ENCODE results near the gene FAF1.
"Not testable (repeated sequence)": the region's sequence is repeated elsewhere in the genome, so short reads cannot be mapped to it uniquely, and the experiment has no call there.

Gene FAF1

DNA sequence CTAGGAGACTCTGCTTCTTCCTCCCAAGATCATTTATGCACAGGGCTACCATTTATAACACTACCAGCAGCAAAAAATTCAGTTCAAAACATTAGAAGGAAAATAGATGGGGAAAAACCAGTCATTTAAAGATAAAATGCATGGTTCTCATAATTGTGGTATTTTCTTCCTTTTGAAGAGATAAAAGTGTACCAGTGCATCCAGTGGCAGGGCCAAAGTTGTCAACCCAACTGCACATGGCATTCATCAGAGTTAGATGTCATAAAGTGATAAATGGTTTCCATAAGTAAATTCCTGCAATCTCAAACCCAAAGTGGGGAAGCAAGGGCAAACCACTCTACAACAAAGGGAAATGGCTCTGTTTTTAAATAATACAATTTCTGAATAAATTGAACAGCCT is 417.7 kb downstream of the FAF1 start:
- POLR2A ChIA-PET, result no interaction called here
- CTCF ChIA-PET, result no interaction called here

DNA sequence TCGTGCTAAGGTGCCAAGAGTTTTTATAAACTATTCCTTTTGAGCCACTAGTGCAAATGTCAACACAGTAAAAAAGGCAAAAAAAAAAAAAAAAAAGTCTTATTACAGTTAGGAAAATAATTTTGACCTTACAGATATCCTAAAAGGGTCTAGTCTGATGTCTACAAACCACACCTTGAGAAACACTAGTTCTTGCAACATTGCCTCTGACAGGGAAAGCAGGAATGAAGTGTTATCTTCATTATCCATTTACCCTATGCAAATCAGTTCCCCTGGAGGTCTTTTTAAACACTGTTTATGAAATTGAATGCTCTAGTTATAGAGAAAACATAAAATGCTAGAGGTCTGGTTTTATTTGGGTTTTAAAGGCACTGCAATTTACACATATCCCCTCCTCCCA is 421.6 kb downstream of the FAF1 start:
- no peak for TF ChIP-seq ZNF384 (IDR thresholded peaks at IDR 0.05)
- TF ChIP-seq LEF1 (IDR thresholded peaks at IDR 0.05; ENCODE audit: borderline replicate concordance), result no peak
- no peak for TF ChIP-seq ELF4 (IDR thresholded peaks at IDR 0.05)
- TF ChIP-seq, protein P1, sequence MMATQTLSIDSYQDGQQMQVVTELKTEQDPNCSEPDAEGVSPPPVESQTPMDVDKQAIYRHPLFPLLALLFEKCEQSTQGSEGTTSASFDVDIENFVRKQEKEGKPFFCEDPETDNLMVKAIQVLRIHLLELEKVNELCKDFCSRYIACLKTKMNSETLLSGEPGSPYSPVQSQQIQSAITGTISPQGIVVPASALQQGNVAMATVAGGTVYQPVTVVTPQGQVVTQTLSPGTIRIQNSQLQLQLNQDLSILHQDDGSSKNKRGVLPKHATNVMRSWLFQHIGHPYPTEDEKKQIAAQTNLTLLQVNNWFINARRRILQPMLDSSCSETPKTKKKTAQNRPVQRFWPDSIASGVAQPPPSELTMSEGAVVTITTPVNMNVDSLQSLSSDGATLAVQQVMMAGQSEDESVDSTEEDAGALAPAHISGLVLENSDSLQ (IDR thresholded peaks at IDR 0.05), result no peak
- no peak for TF ChIP-seq CTBP1 (IDR thresholded peaks at IDR 0.05; ENCODE audit: borderline replicate concordance)
- no peak for TF ChIP-seq HDGF (IDR thresholded peaks at IDR 0.05; ENCODE audit: borderline replicate concordance)
- no peak for TF ChIP-seq FOXK2 (IDR thresholded peaks at IDR 0.05)
- DNase-seq (ENCODE audit: extremely low spot score), result no peak
- POLR2A ChIA-PET, result no interaction called here
- CTCF ChIA-PET, result no interaction called here

More for the DNA sequence above, 417.7 kb downstream of the FAF1 start:
- no peak for DNase-seq (ENCODE audit: extremely low spot score)
- TF ChIP-seq BHLHE40 (IDR thresholded peaks at IDR 0.05; ENCODE audit: borderline replicate concordance), result no peak
- no peak for TF ChIP-seq FOXM1 (IDR thresholded peaks at IDR 0.05; ENCODE audit: borderline replicate concordance)
- TF ChIP-seq ARNT (IDR thresholded peaks at IDR 0.05), result no peak
- TF ChIP-seq ELF4 (IDR thresholded peaks at IDR 0.05), result no peak
- TF ChIP-seq L3MBTL2 (conservative IDR thresholded peaks at IDR 0.05), result no peak
- TF ChIP-seq CTBP1 (IDR thresholded peaks at IDR 0.05; ENCODE audit: borderline replicate concordance), result no peak
- TF ChIP-seq, protein P1 (IDR thresholded peaks at IDR 0.05), result no peak
- no peak for TF ChIP-seq HDGF (IDR thresholded peaks at IDR 0.05; ENCODE audit: borderline replicate concordance)
- no peak for TF ChIP-seq NFRKB (IDR thresholded peaks at IDR 0.05)
- TF ChIP-seq FOXK2 (IDR thresholded peaks at IDR 0.05), result no peak
- TF ChIP-seq LEF1 (IDR thresholded peaks at IDR 0.05; ENCODE audit: borderline replicate concordance), result no peak
- TF ChIP-seq ZNF384 (IDR thresholded peaks at IDR 0.05), result no peak
- TF ChIP-seq SP1 (IDR thresholded peaks at IDR 0.05), result no peak

DNA sequence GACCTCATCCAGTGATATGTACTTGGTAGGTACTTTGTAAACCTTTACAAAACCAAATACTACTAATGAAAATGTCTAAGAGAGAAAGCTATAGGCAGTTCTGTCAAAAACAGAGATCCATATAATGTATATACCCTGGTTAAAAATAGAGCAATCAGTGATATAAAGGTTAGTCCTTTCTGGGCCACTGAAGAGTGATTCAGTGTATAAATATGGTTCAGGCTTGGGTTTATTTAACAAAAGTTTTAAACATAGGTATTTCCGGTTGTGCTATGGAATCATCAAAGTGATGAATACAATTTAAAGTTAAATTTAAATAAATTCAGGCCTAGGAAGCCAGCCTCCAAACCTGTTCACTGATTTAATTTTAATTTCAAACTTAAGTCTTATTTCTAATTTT is 428.5 kb downstream of the FAF1 start:
- POLR2A ChIA-PET, result no interaction called here
- no peak for DNase-seq (ENCODE audit: extremely low spot score)
- CTCF ChIA-PET, result no interaction called here
- TF ChIP-seq ARNT (IDR thresholded peaks at IDR 0.05) (no peak), LEF1 (IDR thresholded peaks at IDR 0.05; ENCODE audit: borderline replicate concordance) (no peak), ZNF384 (IDR thresholded peaks at IDR 0.05) (no peak), FOXA1 (IDR thresholded peaks at IDR 0.05) (no peak), NFRKB (IDR thresholded peaks at IDR 0.05) (no peak), SP1 (IDR thresholded peaks at IDR 0.05) (no peak), BHLHE40 (IDR thresholded peaks at IDR 0.05; ENCODE audit: borderline replicate concordance) (no peak), FOXM1 (IDR thresholded peaks at IDR 0.05; ENCODE audit: borderline replicate concordance) (no peak), ELF4 (IDR thresholded peaks at IDR 0.05) (no peak), FOXK2 (IDR thresholded peaks at IDR 0.05) (no peak), TARDBP (IDR thresholded peaks at IDR 0.05) (no peak), HDGF (IDR thresholded peaks at IDR 0.05; ENCODE audit: borderline replicate concordance) (no peak), L3MBTL2 (conservative IDR thresholded peaks at IDR 0.05) (no peak), CTBP1 (IDR thresholded peaks at IDR 0.05; ENCODE audit: borderline replicate concordance) (no peak), SUZ12 (IDR thresholded peaks at IDR 0.05) (no peak)
- TF ChIP-seq, protein P1 (IDR thresholded peaks at IDR 0.05), result no peak

DNA sequence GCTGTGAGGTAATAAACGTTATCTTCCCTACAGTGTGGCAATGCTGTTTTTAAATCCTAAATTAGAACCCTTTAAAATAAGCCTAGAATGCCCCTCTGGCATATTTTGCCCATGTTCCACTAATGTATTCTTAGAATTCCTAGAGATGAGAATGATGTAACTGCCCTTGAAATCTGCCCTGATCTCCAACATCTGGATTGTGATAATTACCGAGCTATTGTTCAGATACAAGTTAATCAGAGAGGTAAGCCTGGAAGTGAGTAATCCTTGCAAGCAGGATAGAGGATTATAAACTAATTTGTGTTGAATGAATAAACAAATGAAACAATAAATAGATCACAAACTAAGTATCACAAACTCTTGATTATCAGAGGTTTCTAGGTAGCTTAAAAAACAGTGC is 429.0 kb downstream of the FAF1 start:
- POLR2A ChIA-PET, result no interaction called here
- CTCF ChIA-PET, result no interaction called here

DNA sequence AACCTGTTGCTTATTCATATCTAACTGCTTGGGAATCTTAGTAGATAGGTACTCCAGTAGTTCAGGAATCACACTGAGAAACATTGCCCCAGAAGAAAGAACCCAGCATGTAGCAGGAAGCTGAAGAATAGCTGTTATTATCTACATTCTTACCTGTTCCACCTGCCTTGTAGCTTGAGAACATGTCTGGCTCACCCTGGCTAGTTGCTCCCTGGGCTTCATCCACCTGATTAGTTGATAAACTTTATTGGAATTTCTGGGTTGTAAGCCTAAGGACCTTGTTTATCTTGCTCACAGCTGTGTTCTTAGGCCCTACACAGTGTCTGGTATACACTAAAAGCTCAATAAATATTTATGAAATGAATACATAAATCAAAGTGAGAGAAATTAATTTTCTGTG is 430.6 kb downstream of the FAF1 start:
- no peak for TF ChIP-seq LEF1 (IDR thresholded peaks at IDR 0.05; ENCODE audit: borderline replicate concordance)
- TF ChIP-seq TARDBP (IDR thresholded peaks at IDR 0.05), result no peak
- TF ChIP-seq NFRKB (IDR thresholded peaks at IDR 0.05), result no peak
- TF ChIP-seq SUZ12 (IDR thresholded peaks at IDR 0.05), result no peak
- TF ChIP-seq, protein P1 (IDR thresholded peaks at IDR 0.05), result no peak
- TF ChIP-seq FOXK2 (IDR thresholded peaks at IDR 0.05), result no peak
- TF ChIP-seq FOXM1 (IDR thresholded peaks at IDR 0.05; ENCODE audit: borderline replicate concordance), result no peak
- no peak for TF ChIP-seq L3MBTL2 (conservative IDR thresholded peaks at IDR 0.05)
- no peak for TF ChIP-seq ARNT (IDR thresholded peaks at IDR 0.05)
- TF ChIP-seq ZNF384 (IDR thresholded peaks at IDR 0.05), result no peak
- no peak for TF ChIP-seq ELF4 (IDR thresholded peaks at IDR 0.05)
- TF ChIP-seq FOXA1 (IDR thresholded peaks at IDR 0.05), result no peak
- no peak for TF ChIP-seq HDGF (IDR thresholded peaks at IDR 0.05; ENCODE audit: borderline replicate concordance)
- no peak for TF ChIP-seq SP1 (IDR thresholded peaks at IDR 0.05)
- TF ChIP-seq CTBP1 (IDR thresholded peaks at IDR 0.05; ENCODE audit: borderline replicate concordance), result no peak
- no peak for TF ChIP-seq BHLHE40 (IDR thresholded peaks at IDR 0.05; ENCODE audit: borderline replicate concordance)
- ChIA-PET CTCF (no interaction called here), POLR2A (no interaction called here)
- no peak for DNase-seq (ENCODE audit: extremely low spot score)

More for the DNA sequence above, 429.0 kb downstream of the FAF1 start:
- TF ChIP-seq ZNF384 (IDR thresholded peaks at IDR 0.05) (no peak), FOXM1 (IDR thresholded peaks at IDR 0.05; ENCODE audit: borderline replicate concordance) (no peak), ARNT (IDR thresholded peaks at IDR 0.05) (no peak), L3MBTL2 (conservative IDR thresholded peaks at IDR 0.05) (no peak), FOXA1 (IDR thresholded peaks at IDR 0.05) (no peak), FOXK2 (IDR thresholded peaks at IDR 0.05) (no peak), BHLHE40 (IDR thresholded peaks at IDR 0.05; ENCODE audit: borderline replicate concordance) (no peak), ELF4 (IDR thresholded peaks at IDR 0.05) (no peak)
- TF ChIP-seq, protein P1 (IDR thresholded peaks at IDR 0.05), result no peak
- DNase-seq (ENCODE audit: extremely low spot score), result no peak

DNA sequence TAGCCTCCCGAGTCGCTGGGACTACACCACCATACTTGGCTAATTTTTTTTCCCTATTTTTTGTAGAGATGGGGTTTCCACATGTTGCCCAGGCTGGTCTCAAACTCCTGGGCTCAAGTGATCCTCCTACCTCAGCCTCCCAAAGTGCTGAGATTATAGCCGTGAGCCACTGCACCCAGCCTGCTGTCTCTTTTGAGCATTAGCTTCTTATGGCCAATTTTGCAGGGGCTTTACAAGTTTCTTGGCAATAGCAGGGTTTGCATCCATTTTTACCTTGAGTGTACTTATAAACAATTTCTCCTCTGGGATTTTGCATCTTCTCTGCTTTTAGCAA is 432.1 kb downstream of the FAF1 start:
- CTCF ChIA-PET; DNase-seq (ENCODE audit: extremely low spot score); POLR2A ChIA-PET: not testable (repeated sequence)
